Colonic mucosa (tissue), 4 donors: ENCODE data around the gene ACP2. TPM values are rescaled to one million over a fixed set of nuclear protein-coding genes. Genes with fewer than 3 reads are reported as not detected.

Experiments used
- DNase-seq: peaks from one replicate; pipeline ENCODE4 v3.0.0-alpha.2; 2020
- H3K27ac ChIP-seq: fragments of 200-600 bp; one replicate; pipeline ENCODE4 v1.8.0; 2021
- H3K27me3 ChIP-seq: fragments of 200-600 bp; one replicate; pipeline ENCODE4 v1.8.0; 2021
- H3K36me3 ChIP-seq: fragments of 200-600 bp; one replicate; pipeline ENCODE4 v1.8.0; 2021
- H3K4me1 ChIP-seq: fragments of 200-600 bp; one replicate; pipeline ENCODE4 v1.8.0; 2021; ENCODE audit warnings: mild to moderate bottlenecking
- H3K4me3 ChIP-seq: fragments of 200-600 bp; one replicate; pipeline ENCODE4 v1.8.0; 2021
- H3K9ac ChIP-seq, 2 donors: one replicate each; pipeline ENCODE4 v1.7.0; 2013; ENCODE audit warnings: control low read depth in 2 of 2, low read depth in 2 of 2, low read length in 2 of 2
- H3K9me3 ChIP-seq: fragments of 200-600 bp; one replicate; pipeline ENCODE4 v1.8.0; 2021
- intact Hi-C: fragments of 100-400 bp; cut with DNase I; formaldehyde crosslinking; loops from one replicate; pipeline ENCODE4 v1.14.1; 2022
- total RNA-seq, 2 donors: library from RNA; stranded (reverse); fragmentation: NEBNext Ultra II Directional in 1 of 2; extraction: Animal tissue kit (Norgen Biotek cat#: 25700) in 1 of 2; gene quantifications; one replicate each; pipeline ENCODE4 v1.2.1, GENCODE V29; 2021
- TF ChIP-seq, protein P1 (sequence below): fragments of 200-600 bp; IDR thresholded peaks from one replicate; pipeline ENCODE4 v1.8.0; 2022; ENCODE audit warnings: antibody characterized with exemption, mild to moderate bottlenecking
- donor health status: healthy.
- donor health status: DM: no; HTN: no; CAD: no.
- donor health status: DM: no; HTN: no; CAD: no.

Gene ACP2
- total RNA-seq, 2 donors from 2014 or later, result 35.3 to 39.7 TPM

DNA sequence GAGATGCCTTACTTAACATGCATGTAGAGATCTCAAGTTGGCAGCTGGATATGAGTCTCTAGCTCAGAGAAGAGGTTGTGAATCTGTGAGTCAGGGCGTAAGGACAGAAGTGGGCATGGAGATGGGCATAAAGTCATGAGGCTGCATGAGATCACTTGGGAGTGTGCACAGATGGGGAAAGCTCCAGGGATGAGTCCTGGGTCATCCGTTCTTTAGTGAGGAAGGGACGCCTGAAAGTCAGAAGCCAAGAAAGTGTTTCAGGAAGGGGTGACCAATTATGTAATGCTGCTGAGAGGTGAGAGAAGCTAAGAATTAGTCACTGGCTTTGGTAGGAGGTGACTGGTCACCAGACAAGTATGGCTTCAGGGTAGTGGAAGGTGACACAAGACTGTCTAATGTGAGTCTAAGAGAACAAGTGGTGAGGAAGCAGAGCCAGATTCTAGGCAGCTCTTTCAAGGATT, 6.7 kb downstream of the ACP2 start:
- no peak for DNase-seq
- no peak overlapping the region for H3K27ac ChIP-seq
- TF ChIP-seq, protein P1, sequence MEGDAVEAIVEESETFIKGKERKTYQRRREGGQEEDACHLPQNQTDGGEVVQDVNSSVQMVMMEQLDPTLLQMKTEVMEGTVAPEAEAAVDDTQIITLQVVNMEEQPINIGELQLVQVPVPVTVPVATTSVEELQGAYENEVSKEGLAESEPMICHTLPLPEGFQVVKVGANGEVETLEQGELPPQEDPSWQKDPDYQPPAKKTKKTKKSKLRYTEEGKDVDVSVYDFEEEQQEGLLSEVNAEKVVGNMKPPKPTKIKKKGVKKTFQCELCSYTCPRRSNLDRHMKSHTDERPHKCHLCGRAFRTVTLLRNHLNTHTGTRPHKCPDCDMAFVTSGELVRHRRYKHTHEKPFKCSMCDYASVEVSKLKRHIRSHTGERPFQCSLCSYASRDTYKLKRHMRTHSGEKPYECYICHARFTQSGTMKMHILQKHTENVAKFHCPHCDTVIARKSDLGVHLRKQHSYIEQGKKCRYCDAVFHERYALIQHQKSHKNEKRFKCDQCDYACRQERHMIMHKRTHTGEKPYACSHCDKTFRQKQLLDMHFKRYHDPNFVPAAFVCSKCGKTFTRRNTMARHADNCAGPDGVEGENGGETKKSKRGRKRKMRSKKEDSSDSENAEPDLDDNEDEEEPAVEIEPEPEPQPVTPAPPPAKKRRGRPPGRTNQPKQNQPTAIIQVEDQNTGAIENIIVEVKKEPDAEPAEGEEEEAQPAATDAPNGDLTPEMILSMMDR, result no peak
- no peaks in the 10 kb centered on the region for H3K4me1 ChIP-seq
- H3K27me3 ChIP-seq, result no peaks in the 10 kb centered on the region
- no peak overlapping the region for H3K9ac ChIP-seq
- intact Hi-C loops, result no loop called here
- H3K4me3 ChIP-seq, result no peak overlapping the region
- peaks cover 16% of the 10 kb centered on the region for H3K36me3 ChIP-seq
- no peaks in the 10 kb centered on the region for H3K9me3 ChIP-seq

GRCh38 chr11:47239852-47240251, 8.8 kb downstream of the ACP2 start:
- no peak for DNase-seq
- no peaks in the 10 kb centered on the region for H3K4me1 ChIP-seq
- no peaks in the 10 kb centered on the region for H3K27me3 ChIP-seq
- H3K9ac ChIP-seq, result no peak overlapping the region
- intact Hi-C loops, result no loop called here
- H3K27ac ChIP-seq, result no peak overlapping the region
- peaks cover 16% of the 10 kb centered on the region for H3K36me3 ChIP-seq
- TF ChIP-seq, protein P1, result no peak
- H3K4me3 ChIP-seq, result no peak overlapping the region
- no peaks in the 10 kb centered on the region for H3K9me3 ChIP-seq

DNA sequence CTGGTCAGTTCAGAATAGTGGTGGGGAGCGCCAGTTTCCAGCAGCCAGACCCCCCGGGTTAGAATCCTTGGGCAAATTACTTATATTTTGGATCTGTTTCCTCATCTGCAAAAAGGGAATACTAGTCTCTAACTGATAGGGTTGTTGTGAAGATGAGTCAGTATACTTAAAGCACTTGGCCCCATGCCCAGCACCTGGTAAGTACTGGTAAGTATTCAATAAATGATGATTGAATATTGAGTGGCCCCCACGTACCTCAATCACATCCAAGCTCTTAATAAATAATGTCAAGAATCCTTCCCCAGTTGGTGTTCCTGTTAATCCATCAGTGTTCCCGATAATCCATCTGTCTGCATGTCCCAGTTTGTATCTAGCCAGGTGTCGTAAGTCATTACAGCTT, 12.1 kb downstream of the ACP2 start:
- intact Hi-C loops, result no loop called here
- no peak overlapping the region for H3K4me3 ChIP-seq
- TF ChIP-seq, protein P1, result no peak
- H3K4me1 ChIP-seq, result no peaks in the 10 kb centered on the region
- DNase-seq, result no peak
- no peak overlapping the region for H3K27ac ChIP-seq
- H3K9ac ChIP-seq, result no peak overlapping the region
- H3K36me3 ChIP-seq, result peaks cover 4% of the 10 kb centered on the region
- H3K27me3 ChIP-seq, result no peaks in the 10 kb centered on the region
- no peaks in the 10 kb centered on the region for H3K9me3 ChIP-seq

GRCh38 chr11:47235163-47235562, 13.5 kb downstream of the ACP2 start:
- DNase-seq, result no peak
- Histone ChIP-seq H3K27ac (no peak overlapping the region), H3K4me1 (no peaks in the 10 kb centered on the region), H3K36me3 (peaks cover 4% of the 10 kb centered on the region), H3K9me3 (no peaks in the 10 kb centered on the region), H3K4me3 (no peak overlapping the region), H3K27me3 (no peaks in the 10 kb centered on the region), H3K9ac (no peak overlapping the region)
- intact Hi-C loops, result no loop called here
- TF ChIP-seq, protein P1, result no peak

- intact Hi-C loops, result no loop called here
- no peak overlapping the region for H3K9ac ChIP-seq
- H3K27ac ChIP-seq, result no peak overlapping the region
- peaks cover under 1% of the 10 kb centered on the region for H3K36me3 ChIP-seq
- no peaks in the 10 kb centered on the region for H3K27me3 ChIP-seq
- no peaks in the 10 kb centered on the region for H3K4me1 ChIP-seq
- DNase-seq, result no peak
- TF ChIP-seq, protein P1, result no peak
- no peak overlapping the region for H3K4me3 ChIP-seq
- no peaks in the 10 kb centered on the region for H3K9me3 ChIP-seq
These were observed 13.9 kb downstream of the ACP2 start for GRCh38 chr11:47234669-47235100.
